ENCODE results near the gene PRUNE2.

PRUNE2 gene

GRCh38 chr9:76561900-76562299 lies 344.0 kb downstream of the PRUNE2 start:
- TF ChIP-seq CTCF (conservative IDR thresholded peaks at IDR 0.05), result no peak
- H3K27ac ChIP-seq, result no peak overlapping the region

Data from VCaP (cell line).